ENCODE data around the gene ARMC2. TPM values are rescaled to one million over a fixed set of nuclear protein-coding genes. Genes with fewer than 3 reads are reported as not detected.

Gene ARMC2
- total RNA-seq, 2 experiments from 2014 or later, result 5.2 to 5.7 TPM

DNA sequence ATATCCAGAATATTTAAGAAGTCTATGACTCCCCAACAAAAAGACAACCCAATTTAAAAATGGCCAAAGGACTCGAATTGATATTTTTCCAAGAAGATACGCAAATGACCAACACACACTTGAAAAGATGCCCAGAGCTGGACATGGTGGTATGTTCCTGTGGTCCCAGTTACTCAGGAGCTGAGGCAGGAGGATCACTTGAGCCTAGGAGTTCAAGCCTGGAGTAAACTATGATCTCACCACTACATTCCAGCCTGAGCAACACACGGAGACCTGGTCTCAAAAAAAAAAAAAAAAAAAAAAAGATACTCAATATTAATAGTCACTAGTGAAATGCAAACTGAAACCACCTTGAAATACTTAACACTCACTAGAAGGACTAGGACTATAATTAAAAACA is 12.2 kb upstream of the ARMC2 start:
- H3K36me3 ChIP-seq (ENCODE audit: insufficient read depth, low read length), result no peaks in the 10 kb centered on the region
- H3K27me3 ChIP-seq (ENCODE audit: control insufficient read depth in 1 of 2, insufficient read depth in 2 of 2, low read length in 2 of 2), result no peaks in the 10 kb centered on the region
- H3K9me3 ChIP-seq (ENCODE audit: control insufficient read depth in 1 of 2, insufficient read depth in 1 of 2, low read length in 2 of 2), result no peaks in the 10 kb centered on the region
- ChIA-PET POLR2A (interaction anchor here (1.7 kb wide), 1 partner anchor 10 kb away, joined by 6 read pairs; no protein-coding TSS in a partner anchor), CTCF (interaction anchor here (0.9 to 1.7 kb wide), 6 partner anchors 10 to 295 kb away, joined by 3 to 5 read pairs (median 4); partner anchors contain the start of genes ARMC2, CEP57L1 and SESN1)
- Mint-ChIP-seq H3K4me3 (no peak overlapping the region), H3K27me3 (no peaks in the 10 kb centered on the region), H3K27ac (no peak overlapping the region), H3K4me1 (ENCODE audit: low read depth) (peaks cover 31% of the 10 kb centered on the region), H3K36me3 (ENCODE audit: low read depth) (no peaks in the 10 kb centered on the region), H3K9me3 (no peaks in the 10 kb centered on the region)
- ATAC-seq (ENCODE audit: poor library complexity), result no peak
- H3K4me3 ChIP-seq (ENCODE audit: low read length), result no peak overlapping the region
- H3K27ac ChIP-seq (ENCODE audit: low read depth in 1 of 2, low read length in 2 of 2), result no peak overlapping the region
- no peak for DNase-seq
- peaks cover 13% of the 10 kb centered on the region for H3K4me1 ChIP-seq (ENCODE audit: insufficient read depth, low read length)
- TF ChIP-seq, protein P1, sequence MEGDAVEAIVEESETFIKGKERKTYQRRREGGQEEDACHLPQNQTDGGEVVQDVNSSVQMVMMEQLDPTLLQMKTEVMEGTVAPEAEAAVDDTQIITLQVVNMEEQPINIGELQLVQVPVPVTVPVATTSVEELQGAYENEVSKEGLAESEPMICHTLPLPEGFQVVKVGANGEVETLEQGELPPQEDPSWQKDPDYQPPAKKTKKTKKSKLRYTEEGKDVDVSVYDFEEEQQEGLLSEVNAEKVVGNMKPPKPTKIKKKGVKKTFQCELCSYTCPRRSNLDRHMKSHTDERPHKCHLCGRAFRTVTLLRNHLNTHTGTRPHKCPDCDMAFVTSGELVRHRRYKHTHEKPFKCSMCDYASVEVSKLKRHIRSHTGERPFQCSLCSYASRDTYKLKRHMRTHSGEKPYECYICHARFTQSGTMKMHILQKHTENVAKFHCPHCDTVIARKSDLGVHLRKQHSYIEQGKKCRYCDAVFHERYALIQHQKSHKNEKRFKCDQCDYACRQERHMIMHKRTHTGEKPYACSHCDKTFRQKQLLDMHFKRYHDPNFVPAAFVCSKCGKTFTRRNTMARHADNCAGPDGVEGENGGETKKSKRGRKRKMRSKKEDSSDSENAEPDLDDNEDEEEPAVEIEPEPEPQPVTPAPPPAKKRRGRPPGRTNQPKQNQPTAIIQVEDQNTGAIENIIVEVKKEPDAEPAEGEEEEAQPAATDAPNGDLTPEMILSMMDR (IDR thresholded peaks at IDR 0.05), result no peak
- intact Hi-C loops (cut with DNase I, micrococcal nuclease), result loop anchor here in 1 of 2 experiments (5.0 to 10.0 kb wide), 2 partner anchors 54 to 539 kb away; no protein-coding TSS in a partner anchor

DNA sequence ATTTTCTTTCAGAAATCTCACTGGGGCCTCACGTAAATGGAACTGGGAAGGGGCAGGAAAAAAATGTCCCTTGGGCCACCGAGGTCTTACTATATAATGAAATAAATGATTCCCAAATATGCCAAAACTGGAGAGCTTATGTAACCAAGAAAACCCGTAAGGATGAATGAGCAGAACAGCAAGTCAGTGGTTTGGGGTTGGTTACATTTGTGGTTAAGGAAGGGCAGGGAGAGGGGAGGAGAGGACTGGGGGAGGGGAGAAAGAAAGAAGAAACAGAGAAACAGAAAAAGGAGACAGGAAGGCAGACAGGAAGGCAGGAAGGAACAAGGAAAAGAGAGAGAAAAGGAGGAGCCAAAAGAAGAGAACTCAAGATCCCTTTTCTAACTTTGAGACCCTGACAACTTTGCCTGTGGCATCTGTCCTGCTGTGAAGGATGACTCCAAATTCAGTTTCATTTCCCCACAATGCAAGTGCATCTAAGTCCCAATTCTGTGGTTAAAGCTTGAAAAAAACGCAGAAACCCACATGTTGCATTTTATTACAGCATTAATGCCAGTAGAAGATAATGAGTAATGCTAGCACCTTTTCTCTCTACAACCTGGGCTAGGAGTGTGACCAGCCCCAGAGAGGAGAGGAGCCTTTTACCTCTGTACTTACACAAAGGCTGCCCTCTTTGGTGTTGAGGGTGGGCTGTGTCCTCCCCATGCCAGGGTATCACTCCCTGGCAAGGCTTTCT is 10.8 kb upstream of the ARMC2 start:
- H3K27me3 Mint-ChIP-seq, result peaks cover 4% of the 10 kb centered on the region
- H3K4me1 Mint-ChIP-seq (ENCODE audit: low read depth), result peaks cover 31% of the 10 kb centered on the region
- Histone ChIP-seq H3K4me1 (ENCODE audit: insufficient read depth, low read length) (peaks cover 13% of the 10 kb centered on the region), H3K4me3 (ENCODE audit: low read length) (no peak overlapping the region), H3K36me3 (ENCODE audit: insufficient read depth, low read length) (no peaks in the 10 kb centered on the region), H3K27ac (ENCODE audit: low read depth in 1 of 2, low read length in 2 of 2) (no peak overlapping the region), H3K27me3 (ENCODE audit: control insufficient read depth in 1 of 2, insufficient read depth in 2 of 2, low read length in 2 of 2) (no peaks in the 10 kb centered on the region), H3K9me3 (ENCODE audit: control insufficient read depth in 1 of 2, insufficient read depth in 1 of 2, low read length in 2 of 2) (no peaks in the 10 kb centered on the region)
- ChIA-PET POLR2A (interaction anchor here (1.7 kb wide), 1 partner anchor 9 kb away, joined by 6 read pairs; no protein-coding TSS in a partner anchor), CTCF (interaction anchor here (0.6 to 1.0 kb wide), 2 partner anchors 234 to 792 kb away, joined by 3 to 5 read pairs; no protein-coding TSS in a partner anchor)
- no peak overlapping the region for H3K4me3 Mint-ChIP-seq
- intact Hi-C loops (cut with DNase I, micrococcal nuclease), result loop anchor here in 1 of 2 experiments (5.0 to 10.0 kb wide), 2 partner anchors 55 to 537 kb away; no protein-coding TSS in a partner anchor
- ATAC-seq (ENCODE audit: poor library complexity) (peak; percentile 21), DNase-seq (peak in 3 of 14 experiments; percentile 54 to 63 (median 55))
- no peak overlapping the region for H3K27ac Mint-ChIP-seq
- TF ChIP-seq, protein P1 (IDR thresholded peaks at IDR 0.05), result no peak
- H3K9me3 Mint-ChIP-seq, result no peaks in the 10 kb centered on the region
- H3K36me3 Mint-ChIP-seq (ENCODE audit: low read depth), result no peaks in the 10 kb centered on the region

DNA sequence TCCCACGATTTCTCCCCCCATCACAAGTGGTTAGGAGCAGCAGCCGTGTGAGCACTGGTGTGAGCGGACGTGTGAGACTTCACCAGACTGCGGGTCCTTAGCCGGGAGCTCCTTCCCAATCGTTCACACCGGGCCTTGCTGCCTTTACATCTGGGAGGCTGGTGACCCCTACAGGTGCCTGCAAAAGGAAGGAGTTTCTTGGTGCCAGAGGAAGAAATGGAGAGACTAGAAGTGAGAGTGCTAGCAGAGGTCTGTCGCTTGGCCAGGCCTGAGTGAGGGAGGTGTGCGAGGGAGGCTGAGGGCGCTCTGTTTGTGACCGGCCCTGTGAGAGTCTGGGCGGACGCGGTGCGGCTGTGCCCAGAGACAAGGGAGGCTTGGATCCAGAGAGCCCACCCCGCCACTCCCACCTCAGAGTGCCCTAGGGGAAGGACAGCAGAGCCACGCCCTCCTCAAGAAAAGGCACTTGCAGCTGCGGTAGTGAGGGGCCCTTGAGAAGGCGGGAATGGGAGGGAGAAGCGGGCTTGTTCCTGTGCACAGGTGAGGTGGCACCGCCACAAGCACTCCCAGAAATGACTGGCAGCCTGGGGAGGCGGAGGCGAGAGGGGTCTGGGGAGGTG is 10.0 kb upstream of the ARMC2 start:
- ATAC-seq (ENCODE audit: poor library complexity) (no peak), DNase-seq (peak in 2 of 14 experiments; percentile 25 to 26)
- no peaks in the 10 kb centered on the region for H3K36me3 ChIP-seq (ENCODE audit: insufficient read depth, low read length)
- no peaks in the 10 kb centered on the region for H3K27me3 ChIP-seq (ENCODE audit: control insufficient read depth in 1 of 2, insufficient read depth in 2 of 2, low read length in 2 of 2)
- H3K4me3 ChIP-seq (ENCODE audit: low read length), result no peak overlapping the region
- Mint-ChIP-seq H3K4me3 (no peak overlapping the region), H3K27ac (no peak overlapping the region), H3K36me3 (ENCODE audit: low read depth) (no peaks in the 10 kb centered on the region), H3K27me3 (peaks cover 4% of the 10 kb centered on the region), H3K9me3 (no peaks in the 10 kb centered on the region), H3K4me1 (ENCODE audit: low read depth) (peaks cover 31% of the 10 kb centered on the region)
- no peaks in the 10 kb centered on the region for H3K9me3 ChIP-seq (ENCODE audit: control insufficient read depth in 1 of 2, insufficient read depth in 1 of 2, low read length in 2 of 2)
- intact Hi-C loops (cut with DNase I, micrococcal nuclease), result loop anchor here in 1 of 2 experiments (5.0 to 10.0 kb wide), 2 partner anchors 56 to 537 kb away; no protein-coding TSS in a partner anchor
- ChIA-PET CTCF (interaction anchor here (0.6 to 1.0 kb wide), 3 partner anchors 234 to 793 kb away, joined by 3 to 5 read pairs (median 4); no protein-coding TSS in a partner anchor), POLR2A (interaction anchor here (1.9 kb wide), 1 partner anchor 10 kb away, joined by 7 read pairs; the partner anchor contains the start of gene ARMC2)
- peaks cover 13% of the 10 kb centered on the region for H3K4me1 ChIP-seq (ENCODE audit: insufficient read depth, low read length)
- H3K27ac ChIP-seq (ENCODE audit: low read depth in 1 of 2, low read length in 2 of 2), result no peak overlapping the region
- TF ChIP-seq, protein P1 (IDR thresholded peaks at IDR 0.05), result no peak
